ENCODE data around the gene GNE.

GRCh38 chr9:36165826-36166167 lies 92.5 kb downstream of the GNE start:
- TF ChIP-seq POLR2A (conservative IDR thresholded peaks at IDR 0.05), result no peak
- TF ChIP-seq HMGXB4 (CRISPR knock-in tag; IDR thresholded peaks at IDR 0.05), result no peak
- no peak for TF ChIP-seq ZNF282 (CRISPR knock-in tag; IDR thresholded peaks at IDR 0.05)
- TF ChIP-seq TFE3 (CRISPR knock-in tag; IDR thresholded peaks at IDR 0.05), result no peak
- TF ChIP-seq ZNF449 (CRISPR knock-in tag; IDR thresholded peaks at IDR 0.05), result no peak
- TF ChIP-seq NCOR1 (IDR thresholded peaks at IDR 0.05), result no peak

All from K562 (cell line).